HCEC 1CT (cell line): ENCODE data around the gene MS4A15.
"Not testable (repeated sequence)": the region's sequence is repeated elsewhere in the genome, so short reads cannot be mapped to it uniquely, and the experiment has no call there.

Experiments
- DNase-seq: peaks from one replicate; pipeline ENCODE4 v3.0.0-alpha.2; 2017

Gene MS4A15

GRCh38 chr11:60810569-60810968 lies 53.9 kb downstream of the MS4A15 start:
- no peak for DNase-seq

GRCh38 chr11:60813324-60813723 lies 56.7 kb downstream of the MS4A15 start:
- DNase-seq = no peak

GRCh38 chr11:60814112-60814511 lies 57.4 kb downstream of the MS4A15 start:
- DNase-seq = no peak

DNA sequence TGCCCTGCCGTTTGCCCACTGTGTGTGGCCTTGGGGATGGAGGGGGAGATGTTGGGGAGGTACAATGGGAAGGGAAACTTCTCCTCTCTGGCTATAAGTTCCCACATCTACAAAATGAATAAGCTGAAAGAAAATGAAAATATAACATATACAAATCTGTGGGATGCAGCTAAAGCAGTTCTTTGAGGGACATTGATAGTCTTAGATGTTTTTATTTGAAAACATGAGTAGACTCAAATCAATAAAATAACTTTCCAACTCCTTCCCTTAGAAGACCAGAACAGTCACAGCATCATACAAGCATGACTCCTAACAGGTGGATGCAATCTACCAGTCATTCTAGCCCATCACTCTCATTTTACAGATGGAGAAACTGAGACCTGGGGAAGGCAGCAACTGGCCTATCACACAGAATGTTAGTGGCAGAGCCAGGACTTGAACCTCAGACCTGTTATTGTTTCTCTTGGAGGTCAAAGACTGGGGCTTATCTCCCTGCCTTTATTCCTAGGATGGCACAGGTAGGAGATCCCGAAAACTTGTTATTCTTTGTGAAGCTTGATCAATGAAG lies 60.0 kb downstream of the MS4A15 start:
- DNase-seq = no peak

DNA sequence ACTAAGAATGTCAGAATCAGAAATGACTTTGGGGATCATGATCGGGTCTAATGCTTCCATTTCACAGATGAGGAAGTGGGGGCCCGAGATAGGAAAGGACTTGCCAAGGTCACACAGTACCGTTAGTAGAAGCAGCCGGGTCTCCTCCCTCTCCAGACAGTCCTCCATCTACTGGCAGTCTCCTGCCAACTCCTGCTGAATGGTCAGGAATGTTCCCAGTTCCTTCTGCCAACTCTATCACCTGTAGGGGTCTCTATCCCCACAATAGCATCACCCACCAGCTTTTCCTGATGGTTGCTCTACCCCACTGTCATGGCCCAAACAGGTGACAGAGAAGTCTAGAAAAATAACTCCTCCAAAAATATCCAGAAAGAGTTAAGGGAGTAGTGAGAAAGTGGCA lies 61.4 kb downstream of the MS4A15 start:
- no peak for DNase-seq

- no peak for DNase-seq
Measured at GRCh38 chr11:60821827-60822599, 65.3 kb downstream of the MS4A15 start.

GRCh38 chr11:60823745-60824306 lies 67.2 kb downstream of the MS4A15 start:
- DNase-seq = not testable (repeated sequence)

DNA sequence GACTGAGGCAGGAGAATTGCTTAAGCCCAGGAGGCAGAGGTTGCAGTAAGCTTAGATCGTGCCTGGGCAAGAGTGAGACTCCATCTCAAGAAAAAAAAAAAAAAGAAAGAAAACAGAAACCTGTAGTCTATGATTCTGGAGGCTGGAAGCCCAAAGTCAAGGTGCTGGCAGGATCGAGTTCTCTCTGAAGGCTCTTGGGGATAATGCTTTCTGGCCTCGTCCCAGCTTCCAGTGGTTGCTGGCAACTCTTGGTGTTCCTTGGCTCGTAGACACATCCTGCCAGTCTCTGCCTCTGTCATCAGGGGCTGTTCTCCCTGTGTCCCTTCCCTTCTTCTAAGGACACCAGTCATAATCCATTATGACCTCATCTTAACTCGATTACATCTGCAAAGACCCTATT lies 68.5 kb downstream of the MS4A15 start:
- DNase-seq = no peak

- no peak for DNase-seq
Measured at GRCh38 chr11:60825790-60826189, 69.1 kb downstream of the MS4A15 start.
